ENCODE data around the gene OR5AP2.
"Not testable (repeated sequence)": the region's sequence is repeated elsewhere in the genome, so short reads cannot be mapped to it uniquely, and the experiment has no call there.

OR5AP2 gene

GRCh38 chr11:56642339-56642738 is at the start of gene OR5AP2:
Gene OR5AP2 (minus strand): TSS chr11:56642439. CDS start chr11:56642439, 0 bp downstream.
- no peak for DNase-seq

- DNase-seq: not testable (repeated sequence)
These were observed 48.9 kb upstream of the OR5AP2 start for GRCh38 chr11:56691179-56691578.

GRCh38 chr11:56688554-56689100 is 46.4 kb upstream of the OR5AP2 start:
- no peak for DNase-seq

GRCh38 chr11:56670984-56671383 is 28.7 kb upstream of the OR5AP2 start:
- DNase-seq: no peak

GRCh38 chr11:56663386-56663785 is 21.1 kb upstream of the OR5AP2 start, which contains the start of gene OR5AR1:
Gene OR5AR1 (plus strand): TSS chr11:56663686. CDS start chr11:56663686, 0 bp downstream.
- DNase-seq: no peak

- DNase-seq: no peak
These were observed 17.5 kb upstream of the OR5AP2 start for GRCh38 chr11:56659755-56660154.

- DNase-seq: no peak
These were observed 4.7 kb downstream of the OR5AP2 start for GRCh38 chr11:56637500-56637899.

- DNase-seq: no peak
These were observed 5.4 kb downstream of the OR5AP2 start for GRCh38 chr11:56636861-56637260.

- DNase-seq: no peak
These were observed 9.9 kb downstream of the OR5AP2 start for GRCh38 chr11:56632329-56632728.

GRCh38 chr11:56625946-56626345 is 16.3 kb downstream of the OR5AP2 start:
- DNase-seq: no peak

GRCh38 chr11:56624661-56625110 is 17.6 kb downstream of the OR5AP2 start:
- no peak for DNase-seq

- DNase-seq: no peak
These were observed 31.1 kb downstream of the OR5AP2 start for GRCh38 chr11:56611174-56611573.

GRCh38 chr11:56592088-56592717 is 50.0 kb downstream of the OR5AP2 start:
- not testable (repeated sequence) for DNase-seq
